Renal pelvis (tissue), 4 donors: Measurements from ENCODE around the gene LGALS7. TPM values are rescaled to one million over a fixed set of nuclear protein-coding genes. Genes with fewer than 3 reads are reported as not detected.
"Not testable (repeated sequence)": the region's sequence is repeated elsewhere in the genome, so short reads cannot be mapped to it uniquely, and the experiment has no call there.

ENCODE experiments used
- DNase-seq: peaks from one replicate; pipeline ENCODE4 v3.0.0-alpha.2; 2013
- polyA plus RNA-seq, 3 donors: library from polyadenylated mRNA; unstranded; fragments of 120-200 nt; gene quantifications; one replicate each; pipeline ENCODE4 v1.2.1, GENCODE V29; 2013; ENCODE audit not compliant: insufficient read length in 3 of 3

The LGALS7 gene
- polyA plus RNA-seq, 3 donors, result 0.78 TPM; not detected in 2

DNA sequence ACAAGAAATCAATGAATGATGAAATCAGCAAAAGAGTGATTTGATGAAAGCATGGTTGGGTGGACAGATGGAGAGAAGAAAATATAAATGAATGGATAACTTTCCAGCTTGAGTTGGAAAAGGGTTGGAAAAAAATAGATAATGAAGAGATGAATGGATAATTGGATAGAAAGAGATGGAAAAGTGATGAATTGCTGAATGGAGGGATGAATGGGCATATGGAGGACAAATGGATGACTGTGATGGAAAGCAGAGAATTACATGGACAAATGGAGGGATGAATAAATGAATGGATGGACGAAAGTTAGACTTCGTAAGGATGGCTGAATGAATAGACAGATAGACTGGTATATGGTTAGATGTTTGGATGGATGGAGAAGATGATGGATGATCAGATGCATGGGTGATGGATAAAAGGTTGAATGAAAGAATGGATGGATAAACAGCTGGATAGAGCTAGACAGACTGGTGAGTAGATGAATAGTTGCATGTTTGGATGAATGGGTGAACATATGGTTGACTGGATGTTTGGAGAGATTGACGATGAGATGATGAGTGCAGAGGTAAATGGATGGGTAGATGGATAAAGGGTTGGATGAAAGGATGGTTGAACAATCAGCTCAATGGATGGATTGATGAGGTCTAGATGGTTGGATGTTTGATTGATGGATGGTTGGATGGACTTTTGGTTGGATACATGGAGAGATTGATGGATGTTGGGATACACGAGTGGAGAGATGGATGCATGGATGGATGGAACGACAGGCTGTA lies 27.4 kb upstream of the LGALS7 start:
- DNase-seq, result no peak

GRCh38 chr19:38799104-38799503 lies 25.8 kb upstream of the LGALS7 start:
- no peak for DNase-seq

GRCh38 chr19:38797781-38798180 lies 24.5 kb upstream of the LGALS7 start:
- DNase-seq, result not testable (repeated sequence)

- no peak for DNase-seq
Observed at GRCh38 chr19:38796154-38796553, 22.8 kb upstream of the LGALS7 start.

- no peak for DNase-seq
Observed at GRCh38 chr19:38795549-38795948, 22.2 kb upstream of the LGALS7 start.

- no peak for DNase-seq
Observed at GRCh38 chr19:38793671-38794070, 20.4 kb upstream of the LGALS7 start.

- DNase-seq, result no peak
Observed at GRCh38 chr19:38793177-38793576, 19.9 kb upstream of the LGALS7 start.

GRCh38 chr19:38792250-38793111 lies 19.2 kb upstream of the LGALS7 start:
- peak; percentile 14 for DNase-seq

GRCh38 chr19:38791451-38792064 lies 18.2 kb upstream of the LGALS7 start:
- DNase-seq, result not testable (repeated sequence)

GRCh38 chr19:38790507-38791403 lies 17.4 kb upstream of the LGALS7 start:
- DNase-seq, result not testable (repeated sequence)

DNA sequence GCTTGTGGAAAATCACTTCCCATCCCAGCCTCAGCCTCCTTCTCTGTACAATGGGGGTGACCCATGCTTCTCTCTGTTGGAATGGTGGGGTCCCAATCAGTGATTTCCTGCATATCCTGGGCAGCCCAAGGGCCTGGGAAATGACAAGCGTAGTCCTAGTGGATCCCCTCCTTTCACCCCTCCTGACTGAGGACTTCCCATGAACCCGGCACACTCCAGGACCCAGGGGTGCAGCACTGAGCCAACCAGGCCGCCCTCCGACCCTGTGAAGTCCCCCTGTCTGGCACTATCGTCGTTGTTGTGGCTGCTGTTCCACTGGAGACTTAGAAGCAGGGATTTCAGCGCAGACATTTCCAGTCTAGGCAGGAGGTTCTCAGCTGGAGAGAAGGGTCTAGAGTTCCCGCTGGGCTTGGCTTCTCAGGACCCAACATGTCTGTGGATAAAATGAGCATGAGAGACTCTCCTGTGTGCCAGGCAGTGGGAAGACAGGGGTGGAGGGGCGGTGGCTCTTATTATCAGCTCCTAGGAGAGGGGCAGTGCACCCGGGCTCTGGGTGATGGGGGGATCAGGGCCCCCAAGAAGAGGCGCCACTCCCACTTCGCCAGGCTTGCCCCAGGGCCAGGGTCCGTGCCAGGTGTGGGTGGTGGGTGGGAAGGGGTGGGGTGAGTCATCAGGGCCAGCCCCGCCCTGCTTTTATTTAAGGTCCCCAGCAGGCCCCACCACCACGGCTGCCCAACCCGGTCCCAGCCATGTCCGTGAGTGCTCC lies 15.3 kb upstream of the LGALS7 start, which contains the start of gene LGALS7B:
Gene LGALS7B, plus strand, starts transcription at position 723 of the 766 bp plus-strand sequence. Its CDS starts 27 bp downstream, at position 750.
- no peak for DNase-seq

DNA sequence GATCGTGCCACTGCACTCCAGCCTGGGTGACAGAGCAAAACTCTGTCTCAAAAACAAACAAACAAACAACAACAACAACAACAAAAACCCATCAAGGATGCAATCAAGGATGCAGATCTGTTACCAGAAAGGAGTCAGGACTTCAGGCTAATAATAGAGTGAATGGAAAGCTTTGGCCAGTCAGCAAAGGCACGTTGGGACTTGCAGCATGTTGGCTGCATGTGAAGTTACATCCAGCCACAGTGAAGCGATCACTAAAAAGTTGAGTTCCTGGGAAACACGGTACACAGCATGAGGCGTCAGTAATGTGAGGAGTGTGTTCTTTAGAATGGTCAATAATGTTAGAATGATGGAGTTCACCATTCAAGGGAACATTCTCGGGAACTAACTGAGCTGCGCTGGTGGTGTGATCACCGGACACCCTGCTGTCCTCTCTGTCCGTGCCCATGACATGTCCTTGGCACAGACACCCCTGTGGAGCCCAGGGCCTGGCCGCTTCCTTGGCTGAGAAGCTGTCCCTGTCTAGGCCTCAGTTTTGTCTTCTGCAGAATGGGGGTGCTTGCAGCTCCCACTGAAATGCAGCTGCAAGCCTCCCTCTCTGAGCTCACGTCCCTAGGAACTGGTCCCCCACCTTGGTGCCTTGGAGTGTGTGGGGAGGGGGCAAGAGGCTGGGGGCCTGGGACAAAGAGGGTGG lies 13.4 kb upstream of the LGALS7 start:
- no peak for DNase-seq

DNA sequence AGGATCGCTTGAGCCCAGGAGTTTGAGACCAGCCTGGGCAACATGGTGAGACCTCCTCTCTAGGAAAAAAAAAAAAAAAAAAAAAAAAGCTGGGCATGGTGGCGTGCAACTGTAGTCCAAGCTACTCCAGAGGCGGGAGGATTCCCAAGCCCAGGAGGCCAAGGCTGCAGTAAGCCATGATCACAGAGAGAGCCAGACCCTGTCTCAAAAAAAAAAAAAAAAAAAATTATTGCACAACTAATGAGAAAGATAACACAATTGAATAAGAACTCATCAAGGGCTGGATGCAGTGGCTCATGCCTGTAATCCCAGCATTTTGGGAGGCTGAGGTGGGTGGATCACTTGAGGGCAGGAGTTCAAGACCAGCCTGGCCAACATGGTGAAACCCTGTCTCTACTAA lies 12.7 kb upstream of the LGALS7 start:
- DNase-seq, result not testable (repeated sequence)

GRCh38 chr19:38785187-38785699 lies 11.9 kb upstream of the LGALS7 start:
- DNase-seq, result no peak

DNA sequence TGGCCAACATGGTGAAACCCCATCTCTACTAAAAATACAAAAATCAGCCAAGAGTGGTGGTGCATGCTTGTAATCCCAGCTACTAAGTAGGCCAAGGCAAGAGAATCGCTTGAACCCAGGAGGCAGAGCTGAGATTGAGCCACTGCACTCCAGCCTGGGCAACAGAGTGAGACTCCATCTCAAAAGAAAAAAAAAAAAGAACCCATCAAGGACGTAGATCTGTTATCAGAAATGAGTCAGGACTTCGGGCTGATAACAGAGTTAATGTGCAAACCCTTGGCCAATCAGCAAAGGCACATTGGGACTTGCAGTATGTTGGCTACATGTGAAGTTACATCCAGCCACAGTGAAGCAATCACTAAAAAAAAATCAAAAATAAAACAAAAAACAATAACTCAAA lies 10.9 kb upstream of the LGALS7 start:
- no peak for DNase-seq

DNA sequence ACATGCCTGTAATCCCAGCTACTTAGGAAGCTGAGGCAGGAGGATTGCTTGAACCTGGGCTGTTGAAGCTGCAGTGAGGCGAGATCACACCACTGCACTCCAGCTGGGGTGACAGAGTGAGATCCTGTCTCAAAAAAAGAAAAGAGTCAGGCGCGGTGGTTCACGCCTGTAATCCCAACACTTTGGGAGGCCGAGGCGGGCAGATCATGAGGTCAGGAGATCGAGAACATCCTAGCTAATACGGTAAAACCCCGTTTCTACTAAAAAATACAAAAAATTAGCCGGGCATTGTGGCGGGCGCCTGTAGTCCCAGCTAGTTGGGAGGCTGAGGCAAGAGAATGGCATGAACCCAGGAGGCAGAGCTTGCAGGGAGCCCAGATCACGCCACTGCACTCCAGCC lies 8.9 kb upstream of the LGALS7 start:
- DNase-seq, result not testable (repeated sequence)

- DNase-seq, result no peak
Observed at GRCh38 chr19:38781058-38781457, 7.7 kb upstream of the LGALS7 start.

GRCh38 chr19:38780443-38780842 lies 7.1 kb upstream of the LGALS7 start:
- DNase-seq, result no peak

- DNase-seq, result no peak
Observed at GRCh38 chr19:38778733-38779132, 5.4 kb upstream of the LGALS7 start.
